Skeletal muscle satellite cell (primary cell): Measurements from ENCODE around the gene PLXNA4.

ENCODE experiments used
- H3K27me3 ChIP-seq: 2 replicates; pipeline ENCODE4 v1.7.0; 2013; ENCODE audit warnings: low read length; ENCODE audit not compliant: control insufficient read depth, insufficient read depth
- H3K36me3 ChIP-seq: 2 replicates; pipeline ENCODE4 v1.7.0; 2013; ENCODE audit warnings: mild to moderate bottlenecking, control low read depth, low read length; ENCODE audit not compliant: insufficient read depth
- H3K4me1 ChIP-seq: 2 replicates; pipeline ENCODE4 v1.7.0; 2013; ENCODE audit warnings: low read length; ENCODE audit not compliant: control insufficient read depth, insufficient read depth
- H3K4me2 ChIP-seq: 2 replicates; pipeline ENCODE4 v1.7.0; 2013; ENCODE audit warnings: mild to moderate bottlenecking, low read length
- H3K4me3 ChIP-seq: 2 replicates; pipeline ENCODE4 v1.7.0; 2013; ENCODE audit warnings: low read length
- H3K9ac ChIP-seq: 2 replicates; pipeline ENCODE4 v1.7.0; 2013; ENCODE audit warnings: mild to moderate bottlenecking, low read depth, low read length, moderate library complexity
- H3K9me3 ChIP-seq: replicated peaks from 2 replicates; pipeline ENCODE4 v1.7.0; 2013; ENCODE audit warnings: mild to moderate bottlenecking, control low read depth, low read length

Gene PLXNA4

DNA sequence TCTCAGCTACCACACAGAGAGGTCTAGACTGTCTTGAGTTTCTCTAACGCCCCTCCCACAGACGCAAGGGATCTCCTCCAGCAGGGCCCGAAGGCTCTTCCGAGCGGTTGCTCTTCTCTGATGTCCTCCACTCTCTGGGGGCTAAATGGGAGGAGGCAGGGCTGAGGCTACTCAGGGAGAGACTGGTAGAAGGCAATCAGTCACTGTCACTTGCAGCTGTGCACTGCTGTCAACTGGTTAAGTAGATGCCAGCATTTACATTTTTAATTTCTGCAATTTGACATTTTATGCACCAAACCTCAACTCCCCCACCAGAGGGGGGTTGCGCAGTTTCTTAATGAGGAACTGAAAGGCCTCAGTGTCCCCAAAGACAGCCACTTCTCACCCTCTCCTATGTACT, 442.8 kb downstream of the PLXNA4 start:
- H3K9ac ChIP-seq: no peak overlapping the region
- H3K4me1 ChIP-seq: no peaks in the 10 kb centered on the region
- no peaks in the 10 kb centered on the region for H3K9me3 ChIP-seq
- no peaks in the 10 kb centered on the region for H3K36me3 ChIP-seq
- no peak overlapping the region for H3K4me2 ChIP-seq
- H3K27me3 ChIP-seq: no peaks in the 10 kb centered on the region
- no peak overlapping the region for H3K4me3 ChIP-seq

DNA sequence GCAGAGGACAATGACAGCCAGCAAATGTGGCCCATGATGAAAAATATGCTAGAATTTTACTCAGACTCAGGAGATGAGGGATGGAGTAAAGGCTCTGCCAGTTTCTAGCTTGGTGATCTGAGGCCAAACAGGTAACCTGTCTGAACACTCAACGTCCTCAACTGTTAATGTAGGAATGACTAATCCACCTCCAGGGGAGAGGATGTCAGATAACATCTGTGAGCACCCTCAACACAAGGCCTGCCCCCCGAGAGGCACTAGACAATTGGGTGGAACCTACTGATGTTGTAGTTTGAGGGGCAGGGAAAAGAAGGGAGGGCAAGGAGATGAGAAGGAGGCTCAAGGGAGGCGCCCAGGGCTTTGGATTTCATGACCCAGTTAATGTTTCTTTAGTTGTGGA, 445.1 kb downstream of the PLXNA4 start:
- no peaks in the 10 kb centered on the region for H3K4me1 ChIP-seq
- H3K36me3 ChIP-seq: no peaks in the 10 kb centered on the region
- no peaks in the 10 kb centered on the region for H3K27me3 ChIP-seq
- H3K4me2 ChIP-seq: no peak overlapping the region
- H3K4me3 ChIP-seq: no peak overlapping the region
- no peak overlapping the region for H3K9ac ChIP-seq
- no peaks in the 10 kb centered on the region for H3K9me3 ChIP-seq

GRCh38 chr7:132130497-132130896, 445.8 kb downstream of the PLXNA4 start:
- no peak overlapping the region for H3K4me2 ChIP-seq
- no peak overlapping the region for H3K9ac ChIP-seq
- H3K36me3 ChIP-seq: no peaks in the 10 kb centered on the region
- no peaks in the 10 kb centered on the region for H3K27me3 ChIP-seq
- H3K9me3 ChIP-seq: no peaks in the 10 kb centered on the region
- H3K4me1 ChIP-seq: no peaks in the 10 kb centered on the region
- H3K4me3 ChIP-seq: no peak overlapping the region

DNA sequence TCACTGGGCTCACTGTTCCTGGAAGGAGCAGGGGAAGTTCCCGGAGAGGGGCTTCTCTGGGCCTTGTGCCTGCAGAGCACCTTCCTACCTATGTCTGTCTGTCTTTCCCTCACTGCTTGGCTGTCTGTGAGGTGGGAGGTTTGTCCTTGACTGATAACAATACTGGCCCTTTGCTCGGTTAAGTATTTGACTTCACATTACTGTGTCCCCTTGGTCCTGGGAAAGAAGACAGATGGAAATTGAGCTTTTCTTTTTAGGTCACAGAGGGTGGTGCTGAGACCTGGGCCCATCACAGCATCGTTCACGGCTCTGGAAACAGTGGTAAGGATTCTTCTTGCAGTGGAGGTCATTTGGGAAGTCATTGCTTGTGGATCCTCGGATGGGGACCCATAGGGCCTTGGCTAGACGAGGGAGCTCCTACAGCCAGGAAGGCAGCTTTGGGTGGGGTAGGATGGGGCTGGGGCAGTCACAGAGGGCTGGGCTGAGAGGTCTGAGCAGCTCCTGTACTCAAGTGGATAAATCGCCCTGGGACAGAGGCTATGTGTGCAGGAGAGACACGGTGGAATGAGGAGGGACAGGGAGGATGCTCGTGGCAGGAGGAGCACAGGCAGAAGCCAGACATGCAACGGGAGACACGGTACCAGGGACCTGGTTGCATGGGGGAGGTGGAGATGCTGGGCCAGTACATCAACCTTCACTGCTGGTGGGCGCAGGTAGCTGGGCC, 450.2 kb downstream of the PLXNA4 start:
- no peaks in the 10 kb centered on the region for H3K4me1 ChIP-seq
- H3K36me3 ChIP-seq: no peaks in the 10 kb centered on the region
- H3K9ac ChIP-seq: no peak overlapping the region
- H3K9me3 ChIP-seq: no peaks in the 10 kb centered on the region
- no peak overlapping the region for H3K4me3 ChIP-seq
- H3K4me2 ChIP-seq: no peak overlapping the region
- no peaks in the 10 kb centered on the region for H3K27me3 ChIP-seq

- no peak overlapping the region for H3K9ac ChIP-seq
- no peaks in the 10 kb centered on the region for H3K4me1 ChIP-seq
- H3K4me3 ChIP-seq: no peak overlapping the region
- no peak overlapping the region for H3K4me2 ChIP-seq
- no peaks in the 10 kb centered on the region for H3K36me3 ChIP-seq
- no peaks in the 10 kb centered on the region for H3K27me3 ChIP-seq
- no peaks in the 10 kb centered on the region for H3K9me3 ChIP-seq
Measured at GRCh38 chr7:132125096-132125495, 451.2 kb downstream of the PLXNA4 start.

DNA sequence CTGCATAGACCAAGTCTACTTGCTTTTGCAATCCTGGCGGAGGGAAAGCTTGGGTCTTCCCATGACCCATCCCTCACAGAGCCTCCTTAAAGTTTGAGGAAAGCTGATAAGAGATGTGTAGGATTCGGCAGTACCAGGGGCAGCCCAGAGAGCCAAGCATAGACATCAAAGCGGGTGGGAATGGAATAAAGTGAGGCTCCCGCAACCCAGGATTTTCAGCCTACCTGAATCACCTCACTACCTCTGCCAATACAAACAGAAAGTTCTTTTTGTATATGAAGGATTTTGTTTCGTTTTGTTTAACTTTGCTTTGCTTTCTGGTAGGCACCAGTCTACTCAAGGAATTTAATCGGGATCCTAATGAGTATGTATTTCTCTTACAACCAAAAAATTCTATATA, 451.7 kb downstream of the PLXNA4 start:
- Histone ChIP-seq H3K9me3 (no peaks in the 10 kb centered on the region), H3K9ac (no peak overlapping the region), H3K4me3 (no peak overlapping the region), H3K4me2 (no peak overlapping the region), H3K36me3 (no peaks in the 10 kb centered on the region), H3K27me3 (no peaks in the 10 kb centered on the region), H3K4me1 (no peaks in the 10 kb centered on the region)

GRCh38 chr7:132123773-132124172, 452.5 kb downstream of the PLXNA4 start:
- H3K4me2 ChIP-seq: no peak overlapping the region
- no peaks in the 10 kb centered on the region for H3K27me3 ChIP-seq
- no peaks in the 10 kb centered on the region for H3K9me3 ChIP-seq
- no peaks in the 10 kb centered on the region for H3K36me3 ChIP-seq
- no peak overlapping the region for H3K9ac ChIP-seq
- H3K4me1 ChIP-seq: no peaks in the 10 kb centered on the region
- no peak overlapping the region for H3K4me3 ChIP-seq

DNA sequence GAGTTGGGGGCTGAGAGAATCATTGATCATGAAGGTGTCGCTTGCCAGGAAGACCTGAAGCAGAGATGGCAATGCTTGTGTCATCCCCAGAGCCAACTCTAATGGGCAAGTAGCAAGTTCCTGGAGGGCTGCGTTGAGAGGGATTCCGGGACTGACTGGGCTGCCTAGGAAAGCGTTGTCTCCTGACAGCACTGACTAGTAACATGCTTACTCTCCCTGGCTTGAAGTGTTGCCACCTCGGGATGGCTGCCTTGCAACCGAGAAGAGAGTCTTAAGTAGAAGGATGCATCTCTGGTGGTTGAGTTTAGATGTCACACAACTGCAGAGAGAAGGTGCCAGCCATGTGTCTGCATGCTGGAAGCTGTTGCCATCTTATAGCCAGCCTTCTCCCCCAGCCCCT, 453.4 kb downstream of the PLXNA4 start:
- H3K9me3 ChIP-seq: no peaks in the 10 kb centered on the region
- no peaks in the 10 kb centered on the region for H3K4me1 ChIP-seq
- H3K4me3 ChIP-seq: no peak overlapping the region
- no peaks in the 10 kb centered on the region for H3K27me3 ChIP-seq
- no peak overlapping the region for H3K9ac ChIP-seq
- no peaks in the 10 kb centered on the region for H3K36me3 ChIP-seq
- no peak overlapping the region for H3K4me2 ChIP-seq

DNA sequence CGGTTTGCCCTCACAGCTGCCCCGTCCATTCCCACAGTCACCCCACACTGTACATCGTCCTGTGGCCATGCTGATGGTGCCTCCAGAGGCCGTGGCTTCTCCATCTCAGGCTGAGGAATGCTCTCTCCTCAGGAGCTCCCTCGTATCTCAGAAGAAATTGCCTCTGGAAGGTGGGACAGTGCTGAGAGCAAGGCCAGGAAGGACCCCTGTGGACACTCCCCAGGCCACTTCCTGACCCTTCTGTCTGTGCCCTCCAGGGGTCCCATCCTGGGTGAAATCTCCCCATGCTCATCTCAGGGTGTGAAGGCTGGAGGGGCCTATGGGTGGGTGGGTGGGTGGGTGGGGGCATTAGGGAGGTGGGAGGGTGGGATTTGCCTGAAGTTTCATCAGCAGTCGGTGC, 454.3 kb downstream of the PLXNA4 start:
- Histone ChIP-seq H3K4me2 (no peak overlapping the region), H3K9ac (no peak overlapping the region), H3K9me3 (no peaks in the 10 kb centered on the region), H3K4me1 (no peaks in the 10 kb centered on the region), H3K4me3 (no peak overlapping the region), H3K36me3 (no peaks in the 10 kb centered on the region), H3K27me3 (no peaks in the 10 kb centered on the region)

GRCh38 chr7:132118641-132119040, 457.6 kb downstream of the PLXNA4 start:
- Histone ChIP-seq H3K36me3 (no peaks in the 10 kb centered on the region), H3K4me2 (no peak overlapping the region), H3K9ac (no peak overlapping the region), H3K4me3 (no peak overlapping the region), H3K9me3 (no peaks in the 10 kb centered on the region), H3K27me3 (no peaks in the 10 kb centered on the region), H3K4me1 (no peaks in the 10 kb centered on the region)

DNA sequence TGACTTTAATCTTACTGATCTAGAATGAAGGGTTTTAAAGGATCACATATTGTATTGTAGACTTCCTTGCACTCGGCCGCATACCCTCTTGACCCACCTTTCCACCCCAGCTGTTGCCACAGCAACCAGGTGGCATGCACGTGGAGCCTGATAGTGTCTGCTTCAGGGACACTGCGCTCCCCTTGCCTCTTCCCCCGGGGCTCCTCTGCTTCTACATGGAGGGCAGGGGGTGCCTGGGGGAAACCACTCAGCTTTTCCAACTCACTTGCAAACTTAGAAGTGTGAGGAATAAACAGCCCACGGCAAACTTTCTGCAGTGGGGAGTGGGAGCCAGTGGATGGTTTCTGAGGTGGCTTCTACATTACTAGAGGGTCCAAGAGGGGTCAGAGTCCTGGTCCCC, 458.6 kb downstream of the PLXNA4 start:
- Histone ChIP-seq H3K9ac (no peak overlapping the region), H3K36me3 (no peaks in the 10 kb centered on the region)

DNA sequence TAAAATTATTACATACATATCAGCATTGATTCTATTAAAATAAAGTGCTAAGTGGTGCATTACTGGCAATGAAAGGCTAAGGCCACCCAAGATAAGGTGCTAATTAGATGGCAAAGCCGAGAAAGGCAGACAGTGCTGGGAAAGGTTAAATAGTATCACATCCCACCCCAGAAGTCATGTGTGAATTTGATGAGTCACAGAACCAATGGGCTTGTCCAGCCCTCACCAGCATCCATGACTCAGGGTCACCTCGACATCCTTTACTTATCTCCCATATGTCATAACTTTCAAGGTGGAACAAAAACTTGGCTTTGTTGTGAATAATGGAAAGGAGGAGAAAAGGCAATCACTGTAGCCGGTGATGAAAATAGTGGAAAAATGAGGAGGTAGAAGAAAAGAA, 459.1 kb downstream of the PLXNA4 start:
- no peaks in the 10 kb centered on the region for H3K27me3 ChIP-seq
- no peaks in the 10 kb centered on the region for H3K36me3 ChIP-seq
- no peak overlapping the region for H3K9ac ChIP-seq
- no peak overlapping the region for H3K4me3 ChIP-seq
- no peaks in the 10 kb centered on the region for H3K9me3 ChIP-seq
- no peaks in the 10 kb centered on the region for H3K4me1 ChIP-seq
- H3K4me2 ChIP-seq: no peak overlapping the region

More for the DNA sequence above, 458.6 kb downstream of the PLXNA4 start:
- H3K27me3 ChIP-seq: no peaks in the 10 kb centered on the region
- H3K4me1 ChIP-seq: no peaks in the 10 kb centered on the region
- no peaks in the 10 kb centered on the region for H3K9me3 ChIP-seq
- no peak overlapping the region for H3K4me3 ChIP-seq
- H3K4me2 ChIP-seq: no peak overlapping the region
